Keratinocyte (primary cell): Measurements from ENCODE around the gene AFG1L. TPM values are rescaled to one million over a fixed set of nuclear protein-coding genes. Genes with fewer than 3 reads are reported as not detected.

Experiments
- DNase-seq: peaks from one replicate; pipeline ENCODE4 v3.0.0-alpha.2; 2011; ENCODE audit warnings: low read depth, missing footprints, low spot score
- FAIRE-seq: peaks from 2 replicates; lab custom pipeline; 2011; peaks lifted over from hg19 to GRCh38; lab: Jason Lieb, UNC
- H2AFZ ChIP-seq: 2 replicates; pipeline ENCODE4 v1.6.0; 2012; ENCODE audit warnings: low read length, control low read depth, inconsistent platforms; ENCODE audit not compliant: control insufficient read depth
- H3K27ac ChIP-seq: 2 replicates; pipeline ENCODE4 v1.5.1; 2011; ENCODE audit warnings: low read length; ENCODE audit not compliant: control insufficient read depth, insufficient read depth
- H3K27me3 ChIP-seq: 3 replicates; pipeline ENCODE4 v1.6.0; 2011; ENCODE audit warnings: low read length; ENCODE audit not compliant: control insufficient read depth, insufficient read depth; ENCODE audit errors: extremely low read depth
- H3K36me3 ChIP-seq, 2 experiments: 2 replicates in 1 of 2; 3 replicates in 1 of 2; pipeline ENCODE4 v1.5.1; 2011; ENCODE audit warnings: low read length in 2 of 2, mild to moderate bottlenecking in 1 of 2; ENCODE audit not compliant: control insufficient read depth in 2 of 2, insufficient read depth in 2 of 2; ENCODE audit errors: extremely low read depth in 1 of 2
- H3K4me1 ChIP-seq: 3 replicates; pipeline ENCODE4 v1.5.1; 2011; ENCODE audit warnings: low read length; ENCODE audit not compliant: control insufficient read depth, insufficient read depth; ENCODE audit errors: extremely low read depth
- H3K4me2 ChIP-seq: 3 replicates; pipeline ENCODE4 v1.6.0; 2011; ENCODE audit warnings: low read depth, low read length; ENCODE audit not compliant: control insufficient read depth, insufficient read depth; ENCODE audit errors: extremely low read depth
- H3K4me3 ChIP-seq, 3 experiments: fragments of 200-600 bp in 1 of 3; sonication (generic) in 1 of 3; 2 replicates in 2 of 3; 3 replicates in 1 of 3; pipeline ENCODE4 v1.5.1; 2011 to 2016; ENCODE audit warnings: low read length in 3 of 3, mild to moderate bottlenecking in 3 of 3, control low read depth in 2 of 3, inconsistent platforms in 1 of 3, low read depth in 1 of 3, mixed read lengths in 1 of 3, mixed run types in 1 of 3, moderate library complexity in 1 of 3; ENCODE audit not compliant: control insufficient read depth in 2 of 3, insufficient read depth in 2 of 3; ENCODE audit errors: extremely low read depth in 1 of 3
- H3K79me2 ChIP-seq: 2 replicates; pipeline ENCODE4 v1.6.0; 2012; ENCODE audit warnings: low read length; ENCODE audit not compliant: control insufficient read depth, insufficient read depth
- H3K9ac ChIP-seq: 3 replicates; pipeline ENCODE4 v1.6.0; 2011; ENCODE audit warnings: low read length; ENCODE audit not compliant: control insufficient read depth, insufficient read depth; ENCODE audit errors: extremely low read depth
- H3K9me1 ChIP-seq: 3 replicates; pipeline ENCODE4 v1.6.0; 2011; ENCODE audit warnings: low read length; ENCODE audit not compliant: control insufficient read depth, insufficient read depth; ENCODE audit errors: extremely low read depth
- H3K9me3 ChIP-seq: 2 replicates; pipeline ENCODE4 v1.5.1; 2012; ENCODE audit warnings: low read depth, low read length; ENCODE audit not compliant: control insufficient read depth
- H4K20me1 ChIP-seq: 3 replicates; pipeline ENCODE4 v1.6.0; 2011; ENCODE audit warnings: low read length; ENCODE audit not compliant: control insufficient read depth, insufficient read depth; ENCODE audit errors: extremely low read depth
- CTCF ChIP-seq, 3 experiments: IDR thresholded peaks in 1 of 3; conservative IDR thresholded peaks in 1 of 3; optimal IDR thresholded peaks in 1 of 3; 2 replicates in 2 of 3; 3 replicates in 1 of 3; pipeline versions ENCODE3 to v1.5.1; 2011; ENCODE audit warnings: low read length in 3 of 3, mild to moderate bottlenecking in 3 of 3, moderate library complexity in 2 of 3, control low read depth in 1 of 3, inconsistent platforms in 1 of 3; ENCODE audit not compliant: insufficient read depth in 2 of 3; ENCODE audit errors: extremely low read depth in 1 of 3
- EZH2 ChIP-seq: IDR thresholded peaks from one replicate; pipeline ENCODE4 v1.6.1; 2012; ENCODE audit warnings: inconsistent platforms, mild to moderate bottlenecking, low read length, moderate library complexity
- dilution Hi-C: fragments of 300-500 bp; cut with MboI; formaldehyde crosslinking; loops from one replicate; pipeline ENCODE4 v1.7.0; 2020; ENCODE audit warnings: low sequenced_read_pairs; ENCODE audit not compliant: extremely low pct_ligation_motif_present
- polyA plus RNA-seq, 5 experiments: library from polyadenylated mRNA; depleted of rRNA in 3 of 5; stranded (reverse) in 3 of 5; stranded (forward) in 1 of 5; unstranded in 1 of 5; fragments of >200 nt; gene quantifications; 1 replicate in 1 of 5; 2 replicates in 3 of 5; 3 replicates in 1 of 5; pipeline versions ENCODE4 v1.2.1 to v1.2.3, GENCODE V29; 2011 to 2012; ENCODE audit warnings: missing spikeins in 2 of 5, low read depth in 1 of 5, low replicate concordance in 1 of 5

Gene AFG1L
- polyA plus RNA-seq, 1 donor (not counting 4 experiments of a cell fraction or from before 2014, with no cell fraction given): 3.1 TPM

- Histone ChIP-seq H3K4me1 (peaks cover 7% of the 10 kb centered on the region), H3K27me3 (no peaks in the 10 kb centered on the region), H2AFZ (no peak overlapping the region), H3K9me3 (no peaks in the 10 kb centered on the region), H3K79me2 (no peaks in the 10 kb centered on the region), H4K20me1 (no peaks in the 10 kb centered on the region), H3K4me2 (no peak overlapping the region), H3K9me1 (peaks cover 2% of the 10 kb centered on the region), H3K4me3 (no peak overlapping the region), H3K36me3 (no peaks in the 10 kb centered on the region), H3K27ac (no peak overlapping the region), H3K9ac (no peak overlapping the region)
- TF ChIP-seq CTCF (optimal IDR thresholded peaks at IDR 0.05 in 1 of 3, IDR thresholded peaks at IDR 0.05 in 1 of 3, conservative IDR thresholded peaks at IDR 0.05 in 1 of 3; ENCODE audit: extremely low read depth in 1 of 3, insufficient read depth in 2 of 3, low read length in 3 of 3) (no peak), EZH2 (no peak)
- DNase-seq: no peak
- dilution Hi-C loops: no loop called here
- FAIRE-seq: no peak
Observed at GRCh38 chr6:108361312-108361932, 66.6 kb downstream of the AFG1L start.

GRCh38 chr6:108362455-108362854 is 67.6 kb downstream of the AFG1L start:
- Histone ChIP-seq H3K4me3 (no peak overlapping the region), H3K36me3 (no peaks in the 10 kb centered on the region), H3K9ac (no peak overlapping the region), H3K27me3 (no peaks in the 10 kb centered on the region), H4K20me1 (no peaks in the 10 kb centered on the region), H3K27ac (no peak overlapping the region), H3K79me2 (no peaks in the 10 kb centered on the region), H3K9me3 (no peaks in the 10 kb centered on the region), H3K4me2 (no peak overlapping the region), H3K4me1 (peaks cover 10% of the 10 kb centered on the region), H3K9me1 (peaks cover 2% of the 10 kb centered on the region), H2AFZ (no peak overlapping the region)
- dilution Hi-C loops: no loop called here
- FAIRE-seq: no peak
- no peak for DNase-seq
- TF ChIP-seq EZH2 (no peak), CTCF (optimal IDR thresholded peaks at IDR 0.05 in 1 of 3, IDR thresholded peaks at IDR 0.05 in 1 of 3, conservative IDR thresholded peaks at IDR 0.05 in 1 of 3; ENCODE audit: extremely low read depth in 1 of 3, insufficient read depth in 2 of 3, low read length in 3 of 3) (no peak)
